H1 (cell line): Measurements from ENCODE around the gene SH3GL1. TPM values are rescaled to one million over a fixed set of nuclear protein-coding genes. Genes with fewer than 3 reads are reported as not detected.

ENCODE experiments used
- CTCF ChIA-PET: fragments of 300-600 bp; sonication (Branson Sonifier 250); formaldehyde crosslinking; loops from one replicate; lab custom pipeline; 2021; ENCODE audit not compliant: partially characterized antibody; lab: Charles Lee
- POLR2A ChIA-PET: fragments of 300-600 bp; sonication (Branson Sonifier 250); formaldehyde crosslinking; loops from one replicate; lab custom pipeline; 2021; ENCODE audit warnings: inconsistent platforms; ENCODE audit not compliant: partially characterized antibody; lab: Charles Lee
- DNase-seq, 2 experiments: peaks; one replicate each; pipeline versions ENCODE4 v3.0.0 to v3.0.0-alpha.2; 2010 to 2022; ENCODE audit warnings: low spot score in 2 of 2, low read depth in 1 of 2, mixed read lengths in 1 of 2
- FAIRE-seq: peaks from 2 replicates; lab custom pipeline; 2011; peaks lifted over from hg19 to GRCh38; lab: Jason Lieb, UNC
- H2AFZ ChIP-seq: 2 replicates; pipeline ENCODE4 v1.8.1; 2012; ENCODE audit warnings: low read length, inconsistent platforms
- H2AK5ac ChIP-seq: 2 replicates; pipeline ENCODE4 v1.6.1; 2013; ENCODE audit warnings: low read depth, low read length
- H2BK120ac ChIP-seq: replicated peaks from 2 replicates; pipeline ENCODE3; 2013; ENCODE audit warnings: low read depth, low read length, inconsistent platforms
- H2BK12ac ChIP-seq: 2 replicates; pipeline ENCODE4 v1.6.1; 2013; ENCODE audit warnings: low read depth, low read length
- H2BK15ac ChIP-seq: 2 replicates; pipeline ENCODE4 v1.6.1; 2013; ENCODE audit warnings: low read length
- H2BK20ac ChIP-seq: 2 replicates; pipeline ENCODE4 v1.6.1; 2013; ENCODE audit warnings: low read length
- H2BK5ac ChIP-seq: 2 replicates; pipeline ENCODE4 v1.6.1; 2013; ENCODE audit warnings: low read depth, low read length
- H3K14ac ChIP-seq: 2 replicates; pipeline ENCODE4 v1.6.1; 2013; ENCODE audit warnings: inconsistent platforms; ENCODE audit not compliant: insufficient read length
- H3K18ac ChIP-seq: 2 replicates; pipeline ENCODE4 v1.6.1; 2013; ENCODE audit warnings: low read length; ENCODE audit errors: extremely low read depth
- H3K23ac ChIP-seq: 2 replicates; pipeline ENCODE4 v1.6.1; 2013; ENCODE audit warnings: inconsistent platforms; ENCODE audit not compliant: insufficient read length
- H3K23me2 ChIP-seq: 2 replicates; pipeline ENCODE4 v1.6.1; 2013; ENCODE audit warnings: low read depth, low read length
- H3K27ac ChIP-seq: 2 replicates; pipeline ENCODE4 v1.6.1; 2011; ENCODE audit warnings: low read depth, low read length, inconsistent platforms
- H3K27me3 ChIP-seq, 4 experiments: replicated peaks in 1 of 4; 1 replicate in 1 of 4; 2 replicates in 3 of 4; pipeline versions ENCODE4 v1.6.1 to v1.8.1; 2011 to 2013; ENCODE audit warnings: low read length in 3 of 4, mild to moderate bottlenecking in 3 of 4, inconsistent platforms in 2 of 4, mixed read lengths in 2 of 4, moderate library complexity in 1 of 4; ENCODE audit not compliant: control insufficient read depth in 3 of 4, insufficient read depth in 3 of 4; ENCODE audit errors: extremely low read depth in 1 of 4
- H3K36me3 ChIP-seq, 4 experiments: 2 replicates each; pipeline versions ENCODE4 v1.6.1 to v1.8.1; 2011 to 2013; ENCODE audit warnings: mild to moderate bottlenecking in 4 of 4, low read length in 3 of 4, moderate library complexity in 2 of 4, control low read depth in 1 of 4, inconsistent platforms in 1 of 4; ENCODE audit not compliant: insufficient read depth in 4 of 4, control insufficient read depth in 2 of 4
- H3K4ac ChIP-seq: replicated peaks from 2 replicates; pipeline ENCODE3; 2013; ENCODE audit warnings: low read length, low read depth, mixed read lengths, inconsistent platforms; ENCODE audit not compliant: insufficient read length
- H3K4me1 ChIP-seq, 4 experiments: replicated peaks in 1 of 4; 1 replicate in 1 of 4; 2 replicates in 3 of 4; pipeline versions ENCODE4 v1.6.1 to v1.8.1; 2011 to 2013; ENCODE audit warnings: low read length in 3 of 4, inconsistent platforms in 2 of 4, mixed read lengths in 1 of 4; ENCODE audit not compliant: insufficient read depth in 4 of 4, control insufficient read depth in 3 of 4
- H3K4me2 ChIP-seq, 2 experiments: 2 replicates each; pipeline versions ENCODE4 v1.6.1 to v1.8.1; 2011 to 2013; ENCODE audit warnings: low read depth in 2 of 2, low read length in 2 of 2, control low read depth in 1 of 2, inconsistent platforms in 1 of 2, mild to moderate bottlenecking in 1 of 2; ENCODE audit not compliant: insufficient read depth in 1 of 2
- H3K4me3 ChIP-seq, 4 experiments: fragments of 200-600, 300-600 bp in 1 of 4; sonication (generic), shearing (Covaris generic), sonication (Bioruptor Twin) in 1 of 4; 2 replicates each; pipeline versions ENCODE4 v1.5.1 to v1.8.1; 2011 to 2016; ENCODE audit warnings: low read length in 4 of 4, low read depth in 3 of 4, control low read depth in 2 of 4, inconsistent platforms in 2 of 4, mild to moderate bottlenecking in 2 of 4, mixed read lengths in 1 of 4, moderate library complexity in 1 of 4; ENCODE audit not compliant: insufficient read depth in 2 of 4; ENCODE audit errors: extremely low read depth in 1 of 4
- H3K56ac ChIP-seq: replicated peaks from 2 replicates; pipeline ENCODE3; 2013; ENCODE audit warnings: low read depth, mild to moderate bottlenecking, mixed read lengths, low read length, inconsistent platforms; ENCODE audit not compliant: insufficient read length
- H3K79me1 ChIP-seq: 2 replicates; pipeline ENCODE4 v1.6.1; 2013; ENCODE audit warnings: low read depth, low read length, control low read depth
- H3K79me2 ChIP-seq, 2 experiments: 2 replicates each; pipeline versions ENCODE4 v1.6.1 to v1.8.1; 2012 to 2013; ENCODE audit warnings: low read length in 2 of 2, mild to moderate bottlenecking in 2 of 2, inconsistent platforms in 1 of 2; ENCODE audit not compliant: insufficient read depth in 2 of 2, control insufficient read depth in 1 of 2
- H3K9ac ChIP-seq, 4 experiments: replicated peaks in 1 of 4; 1 replicate in 1 of 4; 2 replicates in 3 of 4; pipeline versions ENCODE4 v1.6.1 to v1.8.1; 2011 to 2013; ENCODE audit warnings: low read depth in 3 of 4, low read length in 3 of 4, control low read depth in 2 of 4, mild to moderate bottlenecking in 2 of 4, moderate library complexity in 2 of 4, inconsistent platforms in 1 of 4; ENCODE audit errors: extremely low read depth in 1 of 4
- H3K9me3 ChIP-seq, 2 experiments: 2 replicates each; pipeline versions ENCODE4 v1.6.1 to v1.8.1; 2012 to 2013; ENCODE audit warnings: mild to moderate bottlenecking in 2 of 2, moderate library complexity in 2 of 2, control low read depth in 1 of 2, inconsistent platforms in 1 of 2, low read depth in 1 of 2, low read length in 1 of 2, mixed read lengths in 1 of 2; ENCODE audit not compliant: insufficient read depth in 2 of 2
- H4K20me1 ChIP-seq, 2 experiments: replicated peaks in 1 of 2; 2 replicates each; pipeline versions ENCODE3 to v1.8.1; 2011 to 2013; ENCODE audit warnings: inconsistent platforms in 2 of 2, low read length in 2 of 2, mild to moderate bottlenecking in 1 of 2; ENCODE audit not compliant: insufficient read depth in 2 of 2, control insufficient read depth in 1 of 2
- H4K5ac ChIP-seq: 2 replicates; pipeline ENCODE4 v1.6.1; 2013; ENCODE audit warnings: low read length, low read depth, mixed read lengths, inconsistent platforms; ENCODE audit not compliant: insufficient read length
- H4K8ac ChIP-seq: 2 replicates; pipeline ENCODE4 v1.8.0; 2013; ENCODE audit warnings: mild to moderate bottlenecking, moderate library complexity, low read length, inconsistent platforms; ENCODE audit not compliant: insufficient read depth; ENCODE audit errors: extremely low read depth
- H4K91ac ChIP-seq: replicated peaks from 2 replicates; pipeline ENCODE3; 2013; ENCODE audit warnings: low read length, mixed read lengths, inconsistent platforms; ENCODE audit not compliant: insufficient read length
- BCL11A ChIP-seq, 2 experiments: IDR thresholded peaks; one replicate each; pipeline ENCODE4 v1.6.1; 2011; ENCODE audit warnings: low read depth in 2 of 2, low read length in 2 of 2, mild to moderate bottlenecking in 2 of 2
- FOSL1 ChIP-seq: IDR thresholded peaks from 2 replicates; pipeline ENCODE4 v1.6.1; 2011; ENCODE audit warnings: mild to moderate bottlenecking, low read depth, low read length, moderate library complexity; ENCODE audit not compliant: insufficient read depth
- HDAC6 ChIP-seq: IDR thresholded peaks from one replicate; pipeline ENCODE4 v1.7.1; 2012; ENCODE audit warnings: low read depth, mild to moderate bottlenecking, inconsistent platforms, low read length, moderate library complexity
- KDM5A ChIP-seq: fragments of 200-600 bp; IDR thresholded peaks from 2 replicates; pipeline ENCODE4 v1.7.1; 2012; ENCODE audit warnings: mild to moderate bottlenecking, low read length, inconsistent platforms, mixed read lengths
- NANOG ChIP-seq: IDR thresholded peaks from 2 replicates; pipeline ENCODE4 v1.6.1; 2011; ENCODE audit warnings: low read length, low read depth, mild to moderate bottlenecking, inconsistent platforms; ENCODE audit not compliant: insufficient read depth, poor library complexity, severe bottlenecking
- POU5F1 ChIP-seq: IDR thresholded peaks from 2 replicates; pipeline ENCODE4 v1.6.1; 2011; ENCODE audit warnings: low read depth, mild to moderate bottlenecking, low read length, moderate library complexity
- RAD21 ChIP-seq, 2 experiments: IDR thresholded peaks in 1 of 2; conservative IDR thresholded peaks in 1 of 2; 2 replicates each; pipeline ENCODE4 v1.6.1; 2011; ENCODE audit warnings: low read depth in 2 of 2, low read length in 2 of 2, improper control_type of control experiment in 1 of 2, inconsistent platforms in 1 of 2, mild to moderate bottlenecking in 1 of 2, moderate library complexity in 1 of 2
- RFX5 ChIP-seq: IDR thresholded peaks from 2 replicates; pipeline ENCODE4 v1.6.1; 2011; ENCODE audit warnings: low read depth, low read length, improper control_type of control experiment, borderline replicate concordance
- SIX5 ChIP-seq: IDR thresholded peaks from 2 replicates; pipeline ENCODE4 v1.6.1; 2011; ENCODE audit warnings: mild to moderate bottlenecking, low read depth, low read length
- SP1 ChIP-seq: IDR thresholded peaks from 2 replicates; pipeline ENCODE4 v1.6.1; 2011; ENCODE audit warnings: low read depth, low read length
- TAF1 ChIP-seq: IDR thresholded peaks from 2 replicates; pipeline ENCODE4 v1.6.1; 2011; ENCODE audit warnings: mild to moderate bottlenecking, low read depth, low read length
- WGBS, 2 experiments: shearing (Covaris generic) in 1 of 2; methylation state at CpG; one replicate each; pipeline versions ENCODE4 v1.1.6 to v1.1.7; 2013 to 2015; ENCODE audit warnings: low lambda C conversion rate in 2 of 2, mixed read lengths in 2 of 2, inconsistent platforms in 1 of 2, low coverage in 1 of 2, missing lambda C conversion rate in 1 of 2; ENCODE audit not compliant: insufficient replicate concordance in 2 of 2, insufficient coverage in 1 of 2, insufficient read length in 1 of 2; ENCODE audit errors: extremely low coverage in 1 of 2, missing lambda C conversion rate in 1 of 2; 5-methylcytosine and 5-hydroxymethylcytosine counted together
- polyA plus RNA-seq, 7 experiments: library from polyadenylated mRNA; depleted of rRNA in 3 of 7; stranded (reverse) in 5 of 7; unstranded in 2 of 7; fragments of >200 nt in 5 of 7; fragments of 200-250 nt in 2 of 7; gene quantifications; 1 replicate in 5 of 7; 2 replicates in 1 of 7; 4 replicates in 1 of 7; pipeline versions ENCODE4 v1.2.1 to v1.2.3, GENCODE V29; 2011 to 2013; ENCODE audit warnings: missing spikeins in 2 of 7, mixed read lengths in 2 of 7
- total RNA-seq: library from RNA; stranded (reverse); fragmentation: NEBNext Ultra II Directional; extraction: Animal tissue kit (Norgen Biotek cat#: 25700); gene quantifications from 2 replicates; pipeline ENCODE4 v1.2.1, GENCODE V29; 2021

Gene SH3GL1
- total and polyA plus RNA-seq, 2 of the 8 experiments (the other 6 are each of a cell fraction or from before 2014, with no cell fraction given) = 81.5 to 102 TPM

- Histone ChIP-seq H3K14ac (no peak overlapping the region), H3K4me2 (no peak overlapping the region), H2BK120ac (no peak overlapping the region), H3K23ac (no peak overlapping the region), H3K18ac (no peak overlapping the region)
- no peak for DNase-seq
- TF ChIP-seq RAD21 (IDR thresholded peaks at IDR 0.05 in 1 of 2, conservative IDR thresholded peaks at IDR 0.05 in 1 of 2; ENCODE audit: low read depth in 2 of 2, low read length in 2 of 2) = no peak
- TF ChIP-seq SIX5 = no peak
- no peak for TF ChIP-seq FOSL1
- TF ChIP-seq KDM5A = no peak
- TF ChIP-seq NANOG = no peak
- no peak for TF ChIP-seq TAF1
- no peak for TF ChIP-seq RFX5
- TF ChIP-seq BCL11A (IDR thresholded peaks at IDR 0.05; ENCODE audit: low read depth in 2 of 2, low read length in 2 of 2) = no peak
- no peak for TF ChIP-seq POU5F1
- no peak for TF ChIP-seq SP1
- TF ChIP-seq HDAC6 = no peak
- TF ChIP-seq, all 59 proteins: peak for 0
- no peak overlapping the region for H2BK5ac ChIP-seq
- no peak overlapping the region for H3K4me3 ChIP-seq
- H3K9me3 ChIP-seq = peaks cover 0 to 1% of the 10 kb centered on the region in 2 experiments; a peak in 2 of 4 replicates
- H3K4me1 ChIP-seq = no peaks in the 10 kb centered on the region
- no peak overlapping the region for H3K9ac ChIP-seq
- H2BK15ac ChIP-seq = no peak overlapping the region
- no peak overlapping the region for H2AFZ ChIP-seq
- H3K27ac ChIP-seq = no peak overlapping the region
- H3K27me3 ChIP-seq = no peaks in the 10 kb centered on the region
- CTCF ChIA-PET = interaction anchor here (0.9 kb wide), 1 partner anchor 8 kb away, joined by 4 read pairs; no protein-coding TSS in a partner anchor
- no peak overlapping the region for H3K4ac ChIP-seq
- no peak overlapping the region for H4K5ac ChIP-seq
- no peak overlapping the region for H4K91ac ChIP-seq
- H3K56ac ChIP-seq = no peak overlapping the region
- 86% methylated on average over 9 of the region's 12 CpGs; no CpG with 5 or more reads in 1 of the 2 experiments for WGBS, 2 experiments
- H2BK20ac ChIP-seq = no peak overlapping the region
- peaks cover 0 to 1% of the 10 kb centered on the region in 2 experiments for H4K20me1 ChIP-seq
- no peak overlapping the region for H2BK12ac ChIP-seq
- H3K23me2 ChIP-seq = no peaks in the 10 kb centered on the region
- FAIRE-seq = no peak
- no peaks in the 10 kb centered on the region; the same call in 1 of the 2 replicates for H3K79me1 ChIP-seq
- no peaks in the 10 kb centered on the region for H3K79me2 ChIP-seq
- H4K8ac ChIP-seq = no peak overlapping the region
- POLR2A ChIA-PET = interaction anchor here (0.7 to 12.2 kb wide), 3 partner anchors 8 to 47 kb away, joined by 3 to 86 read pairs (median 4); no protein-coding TSS in a partner anchor
- H2AK5ac ChIP-seq = no peak overlapping the region
- H3K36me3 ChIP-seq = peaks cover 5 to 42% (median 26%) of the 10 kb centered on the region in 4 experiments
Measured at GRCh38 chr19:4313847-4314490, 86.4 kb downstream of the SH3GL1 start.
